Epithelial cell of esophagus (primary cell): ENCODE measurements around the gene PPM1E.
"Not testable (repeated sequence)": the region's sequence is repeated elsewhere in the genome, so short reads cannot be mapped to it uniquely, and the experiment has no call there.

Source experiments
- DNase-seq: peaks from one replicate; pipeline ENCODE4 v3.0.0; 2010; ENCODE audit warnings: low read depth
- H3K4me3 ChIP-seq: 2 replicates; pipeline ENCODE4 v1.5.1; 2011; ENCODE audit warnings: mild to moderate bottlenecking, low read length, control low read depth
- CTCF ChIP-seq: IDR thresholded peaks from 2 replicates; pipeline ENCODE4 v1.5.1; 2011; ENCODE audit warnings: low read depth, mild to moderate bottlenecking, low read length, control low read depth, inconsistent platforms; ENCODE audit not compliant: insufficient read depth; ENCODE audit errors: missing control alignments

The PPM1E gene

GRCh38 chr17:58764373-58764772, 8.7 kb downstream of the PPM1E start:
- TF ChIP-seq CTCF = no peak
- DNase-seq = no peak
- no peak overlapping the region for H3K4me3 ChIP-seq

- not testable (repeated sequence) for DNase-seq, H3K4me3 ChIP-seq
Observed at GRCh38 chr17:58778482-58778881, 22.8 kb downstream of the PPM1E start.

GRCh38 chr17:58779446-58779845, 23.8 kb downstream of the PPM1E start:
- no peak for TF ChIP-seq CTCF

GRCh38 chr17:58783380-58783779, 27.7 kb downstream of the PPM1E start:
- peak; percentile 61 for DNase-seq
- H3K4me3 ChIP-seq = no peak overlapping the region
- TF ChIP-seq CTCF = no peak

More at GRCh38 chr17:58779446-58779845, 23.8 kb downstream of the PPM1E start:
- no peak for DNase-seq
- no peak overlapping the region for H3K4me3 ChIP-seq

GRCh38 chr17:58785097-58785496, 29.4 kb downstream of the PPM1E start:
- no peak for TF ChIP-seq CTCF
- no peak for DNase-seq
- H3K4me3 ChIP-seq = no peak overlapping the region

GRCh38 chr17:58786586-58787295, 31.1 kb downstream of the PPM1E start:
- DNase-seq = peak; percentile 62
- H3K4me3 ChIP-seq = no peak overlapping the region
- no peak for TF ChIP-seq CTCF

GRCh38 chr17:58788199-58788598, 32.5 kb downstream of the PPM1E start:
- DNase-seq = no peak
- no peak for TF ChIP-seq CTCF
- H3K4me3 ChIP-seq = no peak overlapping the region
